GM19023 (cell line): ENCODE data around the gene CCDC43.
A peak's percentile ranks its signal among the peaks of the same experiment; 100 is the strongest.
"Not testable (repeated sequence)": the region's sequence is repeated elsewhere in the genome, so short reads cannot be mapped to it uniquely, and the experiment has no call there.

ENCODE experiments used
- ATAC-seq: cut with Tn5 transposase; IDR thresholded peaks from one replicate; pipeline ENCODE4 v1.9.1; 2021; ENCODE audit warnings: mild to moderate bottlenecking, moderate library complexity; ENCODE audit not compliant: unreplicated experiment

The CCDC43 gene, protein sequence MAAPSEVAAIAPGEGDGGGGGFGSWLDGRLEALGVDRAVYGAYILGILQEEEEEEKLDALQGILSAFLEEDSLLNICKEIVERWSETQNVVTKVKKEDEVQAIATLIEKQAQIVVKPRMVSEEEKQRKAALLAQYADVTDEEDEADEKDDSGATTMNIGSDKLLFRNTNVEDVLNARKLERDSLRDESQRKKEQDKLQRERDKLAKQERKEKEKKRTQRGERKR

DNA sequence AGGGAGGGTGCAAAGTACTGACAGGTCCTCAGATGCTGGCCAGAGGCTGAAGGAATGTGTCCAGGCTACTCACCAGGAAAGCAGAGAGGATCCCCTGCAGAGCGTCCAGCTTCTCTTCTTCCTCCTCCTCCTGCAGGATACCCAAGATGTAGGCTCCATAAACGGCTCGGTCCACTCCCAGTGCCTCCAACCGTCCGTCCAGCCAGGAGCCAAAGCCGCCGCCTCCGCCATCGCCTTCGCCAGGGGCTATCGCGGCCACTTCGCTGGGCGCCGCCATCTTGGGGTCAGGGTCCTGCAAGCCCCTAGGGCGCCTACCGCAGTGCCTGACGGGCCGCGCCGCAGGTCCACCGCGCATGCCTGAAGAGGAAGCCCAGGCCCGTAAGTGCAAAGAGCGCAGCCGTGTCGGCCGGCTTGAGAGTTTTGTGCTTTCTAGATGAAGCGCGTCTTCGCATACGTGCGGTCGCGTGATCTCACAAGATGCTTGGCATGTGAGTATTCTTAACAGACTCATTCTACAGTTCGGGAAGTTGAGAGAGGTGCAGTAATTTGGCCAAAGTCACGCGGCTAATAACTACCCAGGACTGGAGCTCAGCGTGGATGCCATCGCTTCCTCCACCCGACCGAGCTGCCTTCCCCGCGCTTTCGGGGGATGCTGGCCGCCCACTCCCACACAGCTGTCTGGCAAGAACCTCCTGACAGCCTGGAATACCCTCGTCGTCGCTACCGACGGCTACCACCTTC lies at the start of gene CCDC43:
TSS of gene CCDC43 (minus strand) at position 300 of the 741 bp plus-strand sequence. CDS start at position 277, 23 bp downstream.
- peak; percentile 91 for ATAC-seq

DNA sequence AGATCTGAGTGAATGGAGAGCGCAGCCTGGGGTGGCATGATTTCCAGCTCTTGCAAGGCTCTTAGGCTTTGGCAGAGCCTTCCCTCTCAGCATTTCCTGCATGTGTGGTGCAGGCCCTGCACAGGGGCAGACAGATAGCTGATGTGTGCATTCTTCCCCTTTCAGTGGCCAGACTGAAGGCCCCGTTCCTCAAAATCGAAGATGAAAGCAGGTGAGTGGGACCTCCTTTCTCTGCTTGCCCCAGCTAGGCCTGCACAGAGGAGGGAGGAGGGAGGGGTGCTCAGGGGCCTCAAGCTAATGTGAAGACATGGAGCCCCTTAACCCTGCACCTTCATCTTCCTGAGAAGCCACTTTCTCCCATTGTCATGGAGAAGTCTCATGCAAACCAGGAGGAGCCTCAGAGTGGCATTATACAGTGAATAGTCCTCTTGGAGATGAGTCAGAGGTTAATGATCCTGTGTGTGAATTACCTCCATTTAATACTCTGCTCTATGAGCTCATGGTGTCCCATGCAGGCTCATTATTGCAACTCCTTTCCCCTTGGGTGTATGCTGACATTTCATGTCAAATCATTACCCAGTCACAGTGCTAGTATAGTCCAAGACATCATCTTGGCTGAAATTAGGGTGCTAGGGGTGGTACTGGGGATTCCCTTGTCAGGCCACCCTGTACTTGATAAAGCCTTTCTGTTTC lies 48.8 kb upstream of the CCDC43 start:
- peak; percentile 60 for ATAC-seq

DNA sequence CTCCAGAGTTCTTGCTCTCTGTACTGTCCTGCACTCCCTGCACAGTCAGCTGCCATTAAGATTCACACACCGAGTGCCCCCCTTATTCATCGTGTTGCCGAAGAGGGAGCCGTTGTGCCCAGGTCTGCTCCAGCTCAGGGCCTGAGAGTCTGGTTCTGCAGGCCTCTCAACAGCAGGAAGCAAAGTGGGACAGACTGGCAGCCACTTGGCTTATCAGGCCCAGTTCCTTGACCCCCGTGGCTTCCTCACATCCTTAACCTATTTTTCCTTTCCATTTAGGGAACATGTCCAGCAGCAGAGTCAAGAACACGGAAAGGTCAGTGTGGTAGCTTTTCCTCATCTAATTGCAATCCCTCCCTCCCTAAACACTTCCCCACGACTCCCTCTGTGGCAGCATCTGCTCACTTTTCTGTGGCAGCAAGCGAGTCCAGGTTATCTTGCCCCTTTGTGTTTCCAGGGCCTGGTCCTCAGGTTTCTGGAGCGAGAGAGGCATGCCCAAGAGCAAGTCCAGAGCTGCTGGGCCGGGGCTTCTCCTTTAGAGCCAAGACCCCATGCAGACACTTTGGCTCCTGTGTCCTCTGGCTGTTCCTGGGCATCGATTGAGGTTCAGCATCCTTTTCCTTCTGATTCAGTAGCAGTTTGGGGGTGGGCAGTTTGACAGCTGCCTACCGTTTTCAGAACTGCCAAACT lies 47.1 kb upstream of the CCDC43 start:
- ATAC-seq, result no peak

DNA sequence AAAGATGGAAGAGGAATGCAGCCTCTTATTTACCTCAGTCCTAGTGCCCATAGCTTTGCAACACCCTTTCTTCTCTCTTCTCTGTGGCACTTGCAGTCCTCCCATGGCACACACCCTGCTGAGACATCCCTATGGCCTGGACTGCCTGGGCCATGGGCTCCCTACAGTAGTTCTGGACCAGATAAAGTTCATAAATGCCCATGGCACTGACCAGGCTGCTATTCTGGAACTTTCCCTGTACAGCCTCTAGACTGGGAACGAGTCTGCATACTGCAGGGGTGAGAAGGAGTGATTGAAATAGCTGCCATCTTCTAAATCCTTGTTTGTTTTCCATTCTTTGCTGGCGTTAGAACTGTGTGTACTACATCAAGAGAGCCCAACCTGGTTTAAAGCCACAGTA lies 44.7 kb upstream of the CCDC43 start:
- ATAC-seq, result no peak

DNA sequence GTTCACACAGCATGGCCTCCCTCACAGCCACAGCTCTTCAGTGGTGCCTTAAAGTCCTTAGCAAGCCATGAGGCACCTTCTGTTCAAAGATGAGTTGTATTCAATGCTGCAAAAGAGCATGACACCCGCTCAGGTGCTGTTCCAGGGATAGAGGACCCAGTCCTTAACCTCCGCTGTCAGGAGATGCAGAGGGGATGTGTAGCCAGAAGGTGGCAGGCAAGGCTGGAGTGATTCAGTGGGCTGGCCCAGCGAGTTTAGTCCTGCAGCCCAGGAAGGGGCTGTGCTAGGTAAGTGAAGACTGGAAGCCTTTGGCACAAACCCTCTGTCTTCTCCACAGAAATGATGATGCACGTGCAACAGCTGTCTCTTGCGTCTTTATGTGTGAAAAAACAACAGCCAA lies 44.2 kb upstream of the CCDC43 start:
- ATAC-seq, result no peak

DNA sequence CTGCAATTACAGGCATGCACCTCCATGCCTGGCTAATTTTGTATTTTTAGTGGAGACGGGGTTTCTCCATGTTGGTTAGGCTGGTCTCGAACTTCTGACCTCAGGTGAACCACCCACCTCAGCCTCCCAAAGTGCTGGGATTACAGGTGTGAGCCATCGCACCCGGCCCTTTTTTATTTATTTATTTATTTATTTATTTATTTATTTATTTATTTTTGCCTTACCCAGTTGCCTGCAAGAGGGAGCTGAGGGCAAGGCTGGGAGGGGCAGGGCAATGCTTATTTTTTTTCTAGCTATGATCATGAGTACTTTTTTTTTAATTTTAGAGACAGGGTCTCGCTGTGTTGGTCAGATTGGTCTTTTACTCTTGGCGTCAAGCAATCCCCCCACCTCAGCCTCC lies 36.5 kb upstream of the CCDC43 start:
- ATAC-seq, result not testable (repeated sequence)

DNA sequence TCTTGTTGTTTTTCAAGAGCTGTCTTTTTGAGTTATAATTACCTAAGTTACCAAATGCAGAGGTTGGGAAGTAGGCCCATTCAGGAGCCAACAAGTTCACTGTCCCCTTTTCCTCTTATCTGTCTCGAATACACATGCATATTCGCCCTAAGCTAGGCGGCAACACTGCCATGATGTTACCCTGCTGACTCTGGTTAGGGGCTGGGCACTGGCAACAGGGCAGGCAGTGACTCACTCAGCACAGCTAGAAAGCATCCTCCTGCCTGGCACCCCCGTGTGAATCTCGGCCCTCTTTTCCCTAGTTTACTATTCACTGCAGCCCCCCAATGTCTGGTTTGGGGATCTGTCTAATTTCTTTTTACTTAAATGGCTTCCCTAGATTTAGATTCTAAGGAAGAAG lies 32.7 kb upstream of the CCDC43 start:
- no peak for ATAC-seq

DNA sequence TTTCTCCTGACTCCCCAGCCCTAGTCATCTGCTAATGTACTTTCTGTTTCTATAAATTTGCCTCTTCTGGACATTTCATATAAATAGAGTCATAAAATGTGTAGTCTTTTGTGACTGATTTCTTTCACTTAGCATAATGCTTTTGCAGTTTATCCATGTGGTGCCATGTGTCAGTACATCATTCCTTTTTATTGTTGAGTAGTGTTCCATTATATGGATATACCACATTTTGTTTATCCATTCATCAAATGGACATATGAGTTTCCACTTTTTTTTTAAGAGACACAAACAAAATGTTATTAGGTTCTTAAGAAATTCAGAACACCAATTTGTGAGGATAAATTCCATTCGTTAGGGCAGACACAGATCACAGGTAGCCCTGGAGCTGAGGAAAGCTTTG lies 29.9 kb upstream of the CCDC43 start:
- no peak for ATAC-seq

DNA sequence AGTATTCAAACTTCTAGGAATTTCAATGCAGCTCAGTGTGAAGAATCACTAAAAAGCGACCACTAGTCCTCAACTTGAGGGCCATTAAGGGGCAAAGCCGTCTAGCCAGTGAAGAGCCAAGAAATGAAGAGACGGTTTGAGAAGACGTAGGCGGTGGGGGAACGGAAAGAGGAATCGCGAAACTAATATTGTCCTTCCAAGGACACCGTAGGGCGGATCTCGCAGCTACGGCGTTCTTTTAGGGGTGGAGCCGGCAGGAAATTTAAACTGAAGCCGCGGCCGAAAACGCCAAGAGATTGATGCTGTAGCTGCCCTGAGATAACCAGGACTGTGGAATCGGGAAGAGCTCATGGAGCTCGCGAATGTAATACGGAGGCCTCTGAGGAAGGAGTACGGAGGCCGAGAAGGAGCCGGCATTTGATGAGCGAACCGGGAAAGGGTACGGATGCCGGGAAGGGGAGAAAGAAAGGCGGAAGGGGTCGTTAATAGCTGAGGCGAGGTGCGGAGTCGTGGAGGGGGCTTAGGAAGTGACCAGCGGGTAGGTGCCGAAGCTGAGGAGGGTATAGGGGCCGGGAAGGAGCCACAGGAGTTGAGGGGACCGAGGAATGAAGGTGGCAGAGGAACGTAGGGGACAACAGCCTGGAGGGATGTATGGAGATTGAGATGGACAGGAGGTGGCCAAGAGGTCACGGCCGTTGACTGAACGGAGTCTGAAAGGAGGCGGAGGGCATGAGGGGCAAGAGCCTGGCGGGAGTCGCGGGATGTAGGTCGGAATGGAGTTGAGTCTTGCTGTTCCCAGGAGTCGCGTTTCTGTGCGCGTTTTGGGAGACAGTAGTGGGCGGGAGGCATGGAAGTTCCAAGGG lies 19.1 kb upstream of the CCDC43 start, which contains the start of gene DBF4B:
TSS of gene DBF4B (plus strand) at position 265 of the 863 bp plus-strand sequence. CDS start at position 421, 156 bp downstream.
- ATAC-seq, result no peak

DNA sequence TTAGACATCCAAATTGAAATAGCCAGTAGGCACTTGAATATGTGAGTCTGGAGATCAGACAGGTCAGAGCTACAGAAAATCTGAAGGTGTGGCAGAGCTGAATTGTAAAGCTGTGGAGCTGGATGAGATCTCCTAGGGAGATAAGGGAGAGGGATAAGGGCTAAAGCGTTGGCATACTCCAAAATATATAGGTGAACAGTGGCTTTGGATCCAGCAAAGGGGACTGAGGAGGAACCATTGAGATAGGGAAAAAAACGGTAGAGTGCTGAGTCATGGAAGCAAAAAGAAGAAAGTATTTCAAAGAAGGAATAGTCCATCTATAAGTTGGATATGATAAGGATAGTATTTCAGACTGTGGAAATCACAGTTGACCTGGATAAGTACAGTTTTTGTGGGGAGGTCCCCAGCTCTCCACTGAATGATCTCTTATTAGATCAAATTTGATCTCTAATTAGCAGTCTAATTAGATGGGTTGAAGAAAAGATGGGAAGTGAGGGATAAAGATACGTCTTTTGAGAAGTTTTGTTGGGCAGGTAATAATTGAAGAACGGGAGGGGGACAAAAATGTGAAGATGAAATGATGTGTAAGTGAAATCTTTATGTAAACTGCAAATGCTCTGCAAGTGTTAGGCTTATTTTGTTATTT lies 18.3 kb upstream of the CCDC43 start:
- no peak for ATAC-seq

DNA sequence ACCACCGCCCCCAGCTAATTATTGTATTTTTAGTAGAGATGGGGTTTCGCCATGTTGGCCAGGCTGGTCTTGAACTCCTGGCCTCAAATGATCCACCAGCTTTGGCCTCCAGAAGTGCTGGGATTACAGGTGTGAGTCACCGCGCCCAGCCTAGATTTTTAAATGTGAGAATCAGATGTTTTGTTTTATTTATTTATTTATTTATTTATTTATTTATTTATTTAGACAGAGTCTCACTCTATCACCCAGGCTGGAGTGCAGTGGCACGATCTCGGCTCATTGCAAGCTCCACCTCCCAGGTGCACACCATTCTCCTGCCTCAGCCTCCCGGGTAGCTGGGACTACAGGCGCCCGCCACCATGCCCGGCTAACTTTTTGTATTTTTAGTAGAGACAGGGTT lies 10.7 kb upstream of the CCDC43 start:
- ATAC-seq, result not testable (repeated sequence)

DNA sequence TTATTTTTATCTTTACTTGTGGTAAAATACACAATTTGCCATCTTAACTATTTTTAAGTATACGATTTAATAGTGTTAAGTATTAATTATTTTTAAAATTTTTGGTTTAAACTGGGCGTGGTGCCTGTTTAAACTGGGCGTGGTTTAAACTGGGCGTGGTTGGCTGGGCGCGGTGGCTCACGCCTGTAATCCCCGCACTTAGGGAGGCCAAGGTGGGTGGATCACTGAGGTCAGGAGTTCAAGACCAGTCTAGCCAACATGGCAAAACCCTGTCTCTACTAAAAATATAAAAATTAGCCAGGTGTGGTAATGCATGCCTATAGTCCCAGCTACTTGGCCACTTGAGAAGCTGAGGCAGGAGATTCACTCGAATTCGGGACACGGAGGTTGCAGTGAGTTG lies 4.0 kb upstream of the CCDC43 start:
- no peak for ATAC-seq

DNA sequence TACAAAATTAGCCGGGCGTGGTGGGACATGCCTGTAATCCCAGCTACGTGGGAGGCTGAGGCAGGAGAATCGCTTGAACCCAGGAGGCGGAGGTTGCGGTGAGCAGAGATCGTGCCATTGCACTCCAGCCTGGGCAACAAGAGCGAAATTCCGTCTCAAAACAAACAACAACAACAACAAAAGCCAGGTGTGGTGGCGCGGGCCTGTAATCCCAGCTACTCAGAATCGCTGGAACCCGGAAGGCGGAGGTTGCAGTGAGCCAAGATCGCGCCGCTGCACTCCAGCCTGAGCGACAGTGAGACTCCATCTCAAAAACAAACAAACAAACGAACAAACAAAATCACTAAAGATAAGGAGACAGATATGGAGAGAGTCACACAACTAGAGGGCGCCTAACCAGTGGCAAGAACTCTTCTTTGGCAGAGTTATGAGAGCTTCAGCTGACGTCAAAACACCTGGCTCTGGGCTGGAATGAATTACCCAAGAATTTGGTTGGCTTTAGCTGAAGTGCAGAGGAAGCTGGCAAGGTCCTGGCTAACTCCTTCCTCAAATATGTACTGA lies 1.2 kb upstream of the CCDC43 start:
- ATAC-seq, result not testable (repeated sequence)

DNA sequence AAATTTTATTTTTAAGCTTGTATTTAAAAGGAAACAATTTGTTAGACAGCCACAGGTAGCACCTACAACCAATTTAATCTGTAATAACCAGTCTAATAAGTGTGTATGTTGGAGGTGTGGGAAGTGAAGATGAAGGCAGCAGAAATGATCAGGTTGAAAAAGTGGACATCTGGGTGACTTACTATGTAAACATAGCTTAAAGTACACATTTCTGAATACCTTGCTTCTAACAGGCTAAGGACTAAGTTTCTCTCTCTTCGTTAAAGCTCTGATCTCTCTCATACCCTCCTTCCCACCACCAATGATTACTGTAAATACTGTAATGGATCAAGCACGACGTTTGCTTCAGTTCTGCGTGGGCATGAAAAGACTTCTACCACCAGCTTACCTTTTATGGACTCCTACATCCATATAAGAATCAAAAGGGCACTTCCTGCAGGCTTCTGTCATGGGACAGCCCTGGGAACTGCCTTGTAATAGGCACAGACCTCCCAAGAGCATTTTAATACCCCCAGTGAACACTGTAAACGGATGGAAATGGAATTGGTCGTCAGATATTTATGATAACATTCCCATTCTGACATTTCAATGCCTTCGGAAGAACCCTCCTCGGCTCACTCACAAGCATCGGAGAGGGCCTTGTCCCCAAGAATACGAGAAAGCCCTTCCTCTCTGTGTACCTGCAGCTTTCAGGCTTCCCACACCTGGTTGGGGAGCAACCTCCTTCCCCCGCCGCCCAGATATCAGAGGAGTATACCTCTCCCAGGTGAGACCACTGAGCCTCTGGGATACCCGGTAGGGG lies 700 bp downstream of the CCDC43 start:
- peak; percentile 21 for ATAC-seq

DNA sequence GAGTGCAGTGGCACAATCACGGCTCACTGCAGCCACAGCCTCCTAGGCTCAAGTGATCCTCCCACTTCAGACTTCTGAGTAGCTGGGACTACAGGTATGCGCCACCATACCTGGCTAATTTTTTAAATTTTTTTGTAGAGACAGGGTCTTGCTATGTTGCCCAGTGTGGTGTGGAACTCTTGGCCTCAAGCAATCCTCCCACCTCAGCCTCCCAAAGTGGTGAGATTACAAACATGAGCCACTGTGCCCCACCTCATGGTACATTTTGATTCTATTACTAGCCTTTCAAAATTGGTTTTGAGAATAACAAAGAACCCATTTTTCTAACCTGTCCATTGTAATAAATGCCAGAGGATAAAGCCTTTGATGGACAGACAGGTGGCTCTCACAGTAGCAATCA lies 1.4 kb downstream of the CCDC43 start:
- ATAC-seq, result no peak

DNA sequence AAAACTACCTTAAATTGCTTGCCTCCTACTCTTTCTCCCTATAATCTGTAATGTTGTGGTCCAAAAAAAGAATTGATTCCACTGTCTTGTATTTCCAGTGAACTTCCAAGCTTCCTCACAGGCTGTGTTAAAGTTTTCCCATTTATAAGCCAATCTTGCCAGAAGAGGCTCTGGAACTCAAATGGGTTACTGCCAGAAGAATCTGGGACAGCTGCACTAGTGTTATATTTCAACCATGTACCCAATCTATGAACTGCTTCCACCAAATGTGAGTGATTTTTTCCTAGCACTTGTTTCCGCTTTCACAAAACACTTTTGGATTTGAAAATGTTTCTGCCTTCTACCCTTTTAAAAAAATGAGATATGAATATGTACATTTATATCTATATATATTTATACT lies 1.8 kb downstream of the CCDC43 start:
- ATAC-seq, result no peak

DNA sequence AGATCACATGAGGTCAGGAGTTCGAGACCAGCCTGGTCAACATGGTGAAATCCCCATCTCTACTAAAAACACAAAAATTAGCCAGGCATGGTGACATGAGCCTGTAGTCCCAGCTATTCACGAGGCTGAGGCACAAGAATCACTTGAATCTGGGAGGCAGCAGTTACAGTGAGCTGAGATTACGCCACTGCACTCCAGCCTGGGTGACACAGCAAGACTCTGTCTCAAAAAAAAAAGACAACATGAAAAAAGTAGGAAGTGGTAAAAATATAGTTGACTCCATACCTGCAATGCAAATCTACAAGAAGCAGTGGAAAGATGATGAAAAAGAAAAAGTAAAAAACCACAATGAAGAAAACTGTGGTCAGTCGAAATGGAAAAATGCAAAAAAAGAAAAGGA lies 6.3 kb downstream of the CCDC43 start:
- ATAC-seq, result not testable (repeated sequence)

DNA sequence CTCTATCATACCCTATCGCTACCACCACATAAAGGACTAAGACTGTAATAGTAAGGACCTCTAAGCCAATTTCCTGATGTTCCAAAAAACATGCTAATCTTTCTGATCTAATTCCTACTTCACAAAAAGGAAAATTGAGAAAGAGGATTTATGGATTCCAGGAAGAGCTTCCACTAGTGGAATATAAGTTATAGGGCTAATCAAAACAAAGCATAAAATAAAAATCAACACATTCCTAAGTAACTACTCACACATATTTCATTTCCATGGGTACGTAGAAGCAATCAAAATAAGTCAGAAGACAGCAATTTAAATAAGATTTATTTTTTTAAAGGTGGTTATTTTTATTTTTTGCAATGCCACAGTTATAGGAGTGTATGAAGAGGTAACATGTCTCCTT lies 12.4 kb downstream of the CCDC43 start:
- no peak for ATAC-seq

DNA sequence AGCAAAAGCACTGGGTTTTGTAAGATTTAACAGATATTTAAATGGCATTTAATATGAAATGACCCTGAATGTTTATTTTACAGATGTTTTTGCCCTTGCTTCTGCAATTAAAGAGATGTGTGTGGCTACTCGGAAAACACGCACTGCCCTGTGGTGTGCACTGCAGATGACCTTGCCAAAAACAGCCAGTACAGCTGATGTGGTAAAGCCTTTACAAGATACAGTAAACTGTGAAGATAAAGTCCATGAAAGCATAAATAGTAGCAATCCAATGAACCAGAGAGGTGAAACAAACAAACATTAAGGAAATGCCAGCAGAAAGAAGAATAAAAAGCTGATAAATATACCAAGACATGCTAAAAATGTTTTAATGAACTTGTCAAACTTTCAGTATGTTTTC lies 15.7 kb downstream of the CCDC43 start:
- no peak for ATAC-seq
